CD4-positive, alpha-beta memory T cell (primary cell): ENCODE results near the gene S100A13. TPM values are rescaled to one million over a fixed set of nuclear protein-coding genes. Genes with fewer than 3 reads are reported as not detected.
"Not testable (repeated sequence)": the region's sequence is repeated elsewhere in the genome, so short reads cannot be mapped to it uniquely, and the experiment has no call there.

ENCODE experiments used
- CTCF ChIA-PET: fragments of 350-600 bp; sonication (Branson Sonifier 250); formaldehyde crosslinking; loops from one replicate; lab custom pipeline; 2021; ENCODE audit warnings: inconsistent platforms; ENCODE audit not compliant: partially characterized antibody; lab: Charles Lee
- POLR2A ChIA-PET: fragments of 350-600 bp; sonication (Branson Sonifier 250); formaldehyde crosslinking; loops from one replicate; lab custom pipeline; 2021; ENCODE audit not compliant: partially characterized antibody; lab: Charles Lee
- DNase-seq, 5 donors: peaks; one replicate each; pipeline versions ENCODE4 v3.0.0 to v3.0.0-alpha.2; 2020 to 2022; ENCODE audit warnings: mixed read lengths in 1 of 5
- H3K27ac ChIP-seq: one replicate; pipeline ENCODE4 v1.7.0; 2013; ENCODE audit warnings: low read depth, low read length
- H3K27me3 ChIP-seq: 2 replicates; pipeline ENCODE4 v1.7.0; 2013; ENCODE audit warnings: mild to moderate bottlenecking, low read length, moderate library complexity; ENCODE audit not compliant: insufficient read depth
- H3K36me3 ChIP-seq: 2 replicates; pipeline ENCODE4 v1.7.0; 2013; ENCODE audit warnings: mild to moderate bottlenecking, low read length, moderate library complexity; ENCODE audit not compliant: insufficient read depth
- H3K4me1 ChIP-seq: 2 replicates; pipeline ENCODE4 v1.7.0; 2013; ENCODE audit warnings: mild to moderate bottlenecking, low read length, moderate library complexity; ENCODE audit not compliant: insufficient read depth
- H3K4me3 ChIP-seq, 2 donors: one replicate each; pipeline ENCODE4 v1.7.0; 2013; ENCODE audit warnings: low read length in 2 of 2, mild to moderate bottlenecking in 1 of 2
- H3K9me3 ChIP-seq, 2 donors: one replicate each; pipeline ENCODE4 v1.7.0; 2013; ENCODE audit warnings: low read length in 2 of 2, control low read depth in 1 of 2; ENCODE audit not compliant: control insufficient read depth in 1 of 2
- H3K27ac Mint-ChIP-seq, 7 donors: one replicate each; pipeline ENCODE4 v1.8.0; 2020 to 2021; ENCODE audit warnings: mixed read lengths in 7 of 7, mild to moderate bottlenecking in 6 of 7, inconsistent platforms in 3 of 7, moderate library complexity in 3 of 7
- H3K27me3 Mint-ChIP-seq, 2 donors: one replicate each; pipeline ENCODE4 v1.8.0; 2020 to 2021; ENCODE audit warnings: mixed read lengths in 2 of 2
- H3K36me3 Mint-ChIP-seq, 2 donors: one replicate each; pipeline ENCODE4 v1.8.0; 2020 to 2021; ENCODE audit warnings: mixed read lengths in 2 of 2, inconsistent platforms in 1 of 2, mild to moderate bottlenecking in 1 of 2
- H3K4me1 Mint-ChIP-seq, 4 donors: one replicate each; pipeline ENCODE4 v1.8.0; 2020 to 2021; ENCODE audit warnings: mixed read lengths in 4 of 4, mild to moderate bottlenecking in 1 of 4
- H3K4me3 Mint-ChIP-seq, 8 donors: one replicate each; pipeline ENCODE4 v1.8.0; 2020 to 2021; ENCODE audit warnings: mixed read lengths in 8 of 8, mild to moderate bottlenecking in 7 of 8, moderate library complexity in 6 of 8, inconsistent platforms in 3 of 8
- H3K9me3 Mint-ChIP-seq, 8 donors: one replicate each; pipeline ENCODE4 v1.8.0; 2020 to 2021; ENCODE audit warnings: mixed read lengths in 8 of 8, mild to moderate bottlenecking in 5 of 8, inconsistent platforms in 3 of 8, moderate library complexity in 1 of 8
- intact Hi-C: fragments of 100-400 bp; cut with micrococcal nuclease; formaldehyde crosslinking; loops from one replicate; pipeline ENCODE4 v1.15.1; 2023
- polyA plus RNA-seq, 2 donors: library from polyadenylated mRNA; unstranded; fragments of 300-500 nt; fragmentation: Illumina TruSeq; gene quantifications; one replicate each; pipeline ENCODE4 v1.2.3, GENCODE V29; 2021
- total RNA-seq, 2 experiments: library from RNA; stranded (reverse); gene quantifications; one replicate each; pipeline ENCODE4 v1.2.3, GENCODE V29; 2021

The S100A13 gene
- total and polyA plus RNA-seq, 4 experiments from 2014 or later = 0.56 to 5.2 (median 4.3) TPM; not detected in 1

GRCh38 chr1:153669606-153670005 lies 42.3 kb upstream of the S100A13 start:
- Mint-ChIP-seq H3K4me3 (no peak overlapping the region), H3K9me3 (no peaks in the 10 kb centered on the region), H3K27ac (peak overlapping the region in 1 of 7 donors; percentile 83), H3K4me1 (peaks cover 11 to 16% (median 13%) of the 10 kb centered on the region in 4 donors), H3K36me3 (peaks cover 40 to 44% of the 10 kb centered on the region in 2 donors), H3K27me3 (no peaks in the 10 kb centered on the region)
- POLR2A ChIA-PET = interaction anchor here (1.2 to 3.4 kb wide), 4 partner anchors 10 to 36 kb away, joined by 5 to 37 read pairs (median 10); partner anchors contain the start of genes CHTOP and SNAPIN
- H3K27ac ChIP-seq = peak overlapping the region; percentile 90
- CTCF ChIA-PET = interaction anchor here (1.1 kb wide), 1 partner anchor 8 kb away, joined by 3 read pairs; no protein-coding TSS in a partner anchor
- no peaks in the 10 kb centered on the region for H3K27me3 ChIP-seq
- peaks cover 26% of the 10 kb centered on the region for H3K4me1 ChIP-seq
- no peak for DNase-seq
- no peaks in the 10 kb centered on the region for H3K9me3 ChIP-seq
- peak overlapping the region in 1 of 2 donors; percentile 72 for H3K4me3 ChIP-seq
- H3K36me3 ChIP-seq = peaks cover 49% of the 10 kb centered on the region
- intact Hi-C loops = loop anchor here (2.0 kb wide), 3 partner anchors 137 to 939 kb away; partner anchors contain the start of genes ADAR and GATAD2B

- H3K27ac Mint-ChIP-seq = peak overlapping the region in 5 of 7 donors; percentile 32 to 68 (median 64)
- CTCF ChIA-PET = interaction anchor here (1.1 kb wide), 1 partner anchor 9 kb away, joined by 3 read pairs; no protein-coding TSS in a partner anchor
Observed at GRCh38 chr1:153668672-153669071, 41.4 kb upstream of the S100A13 start.

GRCh38 chr1:153667439-153667838 lies 40.1 kb upstream of the S100A13 start:
- intact Hi-C loops = no loop called here
- Histone ChIP-seq H3K4me3 (no peak overlapping the region), H3K9me3 (no peaks in the 10 kb centered on the region), H3K27me3 (no peaks in the 10 kb centered on the region), H3K4me1 (peaks cover 26% of the 10 kb centered on the region), H3K27ac (peak overlapping the region; percentile 6), H3K36me3 (peaks cover 70% of the 10 kb centered on the region)
- Mint-ChIP-seq H3K4me3 (no peak overlapping the region), H3K4me1 (peaks cover 11 to 15% (median 13%) of the 10 kb centered on the region in 4 donors), H3K36me3 (peaks cover 54 to 63% of the 10 kb centered on the region in 2 donors), H3K9me3 (no peaks in the 10 kb centered on the region), H3K27me3 (no peaks in the 10 kb centered on the region), H3K27ac (peak overlapping the region in 2 of 7 donors; percentile 68 to 72)
- ChIA-PET POLR2A (interaction anchor here (1.1 to 2.2 kb wide), 2 partner anchors 9 to 33 kb away, joined by 5 read pairs; partner anchors contain the start of genes CHTOP and SNAPIN), CTCF (interaction anchor here (0.9 kb wide), 1 partner anchor 156 kb away, joined by 3 read pairs; no protein-coding TSS in a partner anchor)
- DNase-seq = no peak

More at GRCh38 chr1:153668672-153669071, 41.4 kb upstream of the S100A13 start:
- H3K4me3 ChIP-seq, H3K27me3 Mint-ChIP-seq, H3K9me3 Mint-ChIP-seq, H3K27ac ChIP-seq, H3K27me3 ChIP-seq, DNase-seq, H3K9me3 ChIP-seq, intact Hi-C loops: not testable (repeated sequence)
- peak overlapping the region in 6 of 8 donors; percentile 61 to 73 (median 69) for H3K4me3 Mint-ChIP-seq
- Histone ChIP-seq H3K4me1 (peaks cover 26% of the 10 kb centered on the region), H3K36me3 (peaks cover 58% of the 10 kb centered on the region)
- peaks cover 48 to 51% of the 10 kb centered on the region in 2 donors for H3K36me3 Mint-ChIP-seq
- peaks cover 11 to 16% (median 13%) of the 10 kb centered on the region in 4 donors for H3K4me1 Mint-ChIP-seq
- POLR2A ChIA-PET = interaction anchor here (0.7 to 2.2 kb wide), 3 partner anchors 10 to 136 kb away, joined by 3 to 7 read pairs (median 5); partner anchors contain the start of genes CHTOP and SNAPIN

- POLR2A ChIA-PET = no interaction called here
- intact Hi-C loops = no loop called here
- no peak for DNase-seq
Observed at GRCh38 chr1:153663211-153663610, 35.9 kb upstream of the S100A13 start.

GRCh38 chr1:153662269-153662668 lies 35.0 kb upstream of the S100A13 start:
- Histone ChIP-seq H3K27me3 (no peaks in the 10 kb centered on the region), H3K27ac (no peak overlapping the region), H3K4me1 (peaks cover 19% of the 10 kb centered on the region), H3K4me3 (no peak overlapping the region), H3K36me3 (peaks cover 65% of the 10 kb centered on the region), H3K9me3 (no peaks in the 10 kb centered on the region)
- DNase-seq = no peak
- Mint-ChIP-seq H3K27me3 (no peaks in the 10 kb centered on the region), H3K4me3 (no peak overlapping the region), H3K9me3 (no peaks in the 10 kb centered on the region), H3K4me1 (peaks cover 7 to 18% (median 13%) of the 10 kb centered on the region in 4 donors), H3K27ac (peak overlapping the region in 3 of 7 donors; percentile 11 to 87 (median 22)), H3K36me3 (peaks cover 53 to 61% of the 10 kb centered on the region in 2 donors)
- ChIA-PET POLR2A (interaction anchor here (1.7 kb wide), 1 partner anchor 65 kb away, joined by 4 read pairs; the partner anchor contains the start of gene INTS3), CTCF (no interaction called here)
- intact Hi-C loops = no loop called here

More at GRCh38 chr1:153663211-153663610, 35.9 kb upstream of the S100A13 start:
- H3K4me1 Mint-ChIP-seq = peaks cover 9 to 26% (median 16%) of the 10 kb centered on the region in 4 donors
- no peaks in the 10 kb centered on the region for H3K27me3 Mint-ChIP-seq
- Histone ChIP-seq H3K27me3 (no peaks in the 10 kb centered on the region), H3K9me3 (no peaks in the 10 kb centered on the region), H3K36me3 (peaks cover 74% of the 10 kb centered on the region), H3K4me1 (peaks cover 16% of the 10 kb centered on the region), H3K4me3 (no peak overlapping the region), H3K27ac (no peak overlapping the region)
- no peak overlapping the region for H3K4me3 Mint-ChIP-seq
- no peak overlapping the region for H3K27ac Mint-ChIP-seq
- CTCF ChIA-PET = no interaction called here
- peaks cover 62 to 70% of the 10 kb centered on the region in 2 donors for H3K36me3 Mint-ChIP-seq
- no peaks in the 10 kb centered on the region for H3K9me3 Mint-ChIP-seq

- Histone ChIP-seq H3K4me1 (peaks cover 19% of the 10 kb centered on the region), H3K27me3 (no peaks in the 10 kb centered on the region), H3K9me3 (no peaks in the 10 kb centered on the region), H3K36me3 (peaks cover 54% of the 10 kb centered on the region), H3K27ac (no peak overlapping the region), H3K4me3 (no peak overlapping the region)
- Mint-ChIP-seq H3K9me3 (no peaks in the 10 kb centered on the region), H3K36me3 (peaks cover 47 to 56% of the 10 kb centered on the region in 2 donors), H3K4me3 (peak overlapping the region in 3 of 8 donors; percentile 6 to 55 (median 14)), H3K4me1 (peaks cover 8 to 19% (median 14%) of the 10 kb centered on the region in 4 donors), H3K27ac (peak overlapping the region in 5 of 7 donors; percentile 31 to 65 (median 62)), H3K27me3 (no peaks in the 10 kb centered on the region)
- POLR2A ChIA-PET = interaction anchor here (1.7 kb wide), 1 partner anchor 66 kb away, joined by 4 read pairs; the partner anchor contains the start of gene INTS3
- intact Hi-C loops = no loop called here
- no peak for DNase-seq
- CTCF ChIA-PET = no interaction called here
Observed at GRCh38 chr1:153661111-153661708, 33.9 kb upstream of the S100A13 start.
